GM10847 (cell line): ENCODE results near the gene LCE3B.

Source experiments
- POLR2A ChIP-seq: IDR thresholded peaks from 2 replicates; pipeline ENCODE4 v1.6.1; 2011; ENCODE audit not compliant: insufficient read length; ENCODE audit errors: extremely low read depth

LCE3B gene, protein sequence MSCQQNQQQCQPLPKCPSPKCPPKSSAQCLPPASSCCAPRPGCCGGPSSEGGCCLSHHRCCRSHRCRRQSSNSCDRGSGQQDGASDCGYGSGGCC

DNA sequence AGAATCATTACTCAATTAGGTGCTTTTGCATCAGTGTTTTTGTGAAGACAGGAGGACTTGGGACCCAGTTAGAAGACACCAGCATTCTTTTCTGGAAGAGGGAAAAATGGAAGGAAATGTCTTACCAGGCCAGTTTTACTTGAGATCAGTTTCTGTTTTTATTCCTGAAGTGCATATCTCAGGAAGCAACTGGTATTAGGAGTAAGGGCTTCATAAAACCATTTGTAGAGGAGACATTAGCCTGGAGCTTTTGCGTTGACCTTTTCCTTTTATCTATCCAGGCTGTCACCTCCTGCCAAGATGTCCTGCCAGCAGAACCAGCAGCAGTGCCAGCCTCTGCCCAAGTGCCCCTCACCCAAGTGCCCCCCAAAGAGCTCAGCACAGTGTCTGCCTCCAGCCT lies at the start of gene LCE3B:
Gene LCE3B, plus strand, starts transcription at position 301 of the 400 bp plus-strand sequence. Its CDS starts 0 bp downstream, at position 301.
- TF ChIP-seq POLR2A: no peak

DNA sequence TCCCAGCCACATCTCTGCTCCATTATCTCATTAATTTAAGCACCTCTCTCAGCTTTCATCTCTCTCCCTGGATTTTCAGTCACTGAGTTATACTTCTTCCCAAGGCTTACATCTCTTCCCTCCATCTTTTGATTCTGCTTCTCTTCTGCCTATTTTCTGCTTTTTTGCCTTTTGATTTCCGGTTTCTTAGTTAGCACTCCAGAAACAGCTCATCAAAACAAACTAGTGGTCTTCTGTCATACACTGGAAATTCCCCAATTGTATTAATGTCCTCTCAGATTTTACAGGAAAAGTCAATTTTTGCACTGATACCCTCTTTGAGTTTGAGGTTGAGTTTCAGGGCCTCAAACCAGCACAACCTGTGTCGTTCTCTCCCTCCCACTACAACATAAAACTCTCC lies 48.5 kb upstream of the LCE3B start:
- no peak for TF ChIP-seq POLR2A

DNA sequence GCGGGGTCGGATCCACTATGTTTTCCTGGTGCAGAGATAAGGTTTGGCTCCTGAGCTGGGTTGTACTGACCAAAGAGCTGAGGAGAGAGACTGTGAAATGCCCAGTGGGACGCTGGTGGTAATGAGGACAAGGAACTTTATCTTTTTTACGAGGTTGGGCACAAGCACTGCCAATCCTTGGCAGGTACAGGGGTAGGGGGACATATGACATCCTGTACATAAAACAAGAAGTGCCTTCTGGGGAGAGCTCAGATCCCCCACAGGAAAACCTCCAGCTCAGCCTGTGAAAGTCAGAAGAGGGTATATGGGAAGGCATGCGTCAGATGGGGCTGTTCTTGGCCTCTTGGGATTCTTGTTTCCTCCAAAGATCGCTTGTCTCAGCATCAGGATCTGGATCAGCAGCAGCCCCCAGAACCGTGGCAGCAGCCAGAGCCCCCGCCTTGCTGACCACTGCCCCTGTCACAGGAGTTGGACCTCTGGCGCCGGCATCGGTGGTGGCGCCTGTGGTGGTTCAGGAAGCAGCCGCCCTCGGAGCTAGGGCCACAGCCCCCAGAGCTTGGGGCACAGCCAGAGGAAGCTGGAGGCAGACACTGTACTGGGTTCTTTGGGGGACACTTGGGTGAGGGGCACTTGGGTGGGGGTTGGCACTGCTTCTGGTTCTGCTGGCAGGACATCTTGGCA lies 47.9 kb upstream of the LCE3B start:
- no peak for TF ChIP-seq POLR2A

DNA sequence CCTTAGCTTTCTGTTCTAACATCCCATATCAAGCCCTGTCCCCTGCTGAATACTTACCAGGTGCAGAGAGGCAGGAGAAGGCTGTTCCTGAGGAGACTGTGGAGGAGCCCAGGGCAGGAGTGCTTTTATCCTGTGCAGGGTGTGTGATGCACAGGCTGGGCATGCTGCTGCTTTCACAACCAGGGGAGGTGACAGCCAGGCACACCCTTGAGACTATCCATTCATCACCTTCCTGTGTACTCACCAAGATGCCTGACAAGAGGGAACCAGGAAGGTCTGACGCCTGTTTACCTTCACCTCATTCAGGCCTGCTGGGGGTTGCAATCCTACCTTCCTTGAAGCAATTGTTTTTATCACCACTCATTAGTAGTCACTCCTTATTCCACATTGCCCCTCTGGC lies 46.9 kb upstream of the LCE3B start, which contains the start of gene LCE3E:
Gene LCE3E, minus strand, starts transcription at position 100 of the 400 bp plus-strand sequence. CDS start 572 bp downstream, outside the sequence.
- no peak for TF ChIP-seq POLR2A

DNA sequence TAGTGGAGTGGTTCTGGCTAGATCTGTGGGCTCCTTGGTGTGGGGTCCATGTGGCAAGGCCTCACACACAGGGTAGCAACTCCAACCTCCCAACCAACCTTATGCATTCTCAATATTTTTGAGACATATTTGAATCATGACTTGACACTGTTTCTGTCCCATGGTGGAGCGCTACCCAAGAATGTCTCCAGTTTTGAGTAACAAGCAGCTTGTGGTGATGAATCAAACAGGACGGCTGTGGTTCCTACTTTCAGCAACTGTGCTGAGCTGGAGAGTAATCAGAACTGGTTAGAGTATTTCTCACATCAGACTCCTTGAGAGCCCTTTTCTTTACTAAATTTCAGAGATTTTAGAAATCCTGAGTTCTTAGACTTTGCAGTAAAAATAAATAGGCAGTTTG lies 36.4 kb upstream of the LCE3B start:
- TF ChIP-seq POLR2A: no peak

DNA sequence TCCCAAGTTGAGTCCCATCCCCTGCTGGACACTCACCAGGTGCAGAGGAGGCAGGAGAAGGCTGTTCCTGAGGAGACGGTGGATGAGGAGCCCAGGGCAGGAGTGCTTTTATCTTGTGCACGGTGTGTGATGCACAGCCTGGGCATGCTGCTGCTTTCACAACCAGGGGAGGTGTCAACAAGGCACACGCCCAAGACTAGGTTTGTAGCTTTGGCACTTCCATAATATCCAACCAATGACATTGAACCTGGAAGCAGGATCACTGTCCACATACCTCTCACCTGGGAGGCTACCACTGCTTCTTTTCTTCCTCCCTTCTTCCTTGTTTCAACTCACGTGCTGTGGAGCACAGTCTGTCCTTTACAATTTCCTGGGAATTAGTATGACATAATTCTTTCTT lies 33.2 kb upstream of the LCE3B start, which contains the start of gene LCE3D:
Gene LCE3D, minus strand, starts transcription at position 84 of the 400 bp plus-strand sequence. CDS start 580 bp downstream, outside the sequence.
- TF ChIP-seq POLR2A: no peak

DNA sequence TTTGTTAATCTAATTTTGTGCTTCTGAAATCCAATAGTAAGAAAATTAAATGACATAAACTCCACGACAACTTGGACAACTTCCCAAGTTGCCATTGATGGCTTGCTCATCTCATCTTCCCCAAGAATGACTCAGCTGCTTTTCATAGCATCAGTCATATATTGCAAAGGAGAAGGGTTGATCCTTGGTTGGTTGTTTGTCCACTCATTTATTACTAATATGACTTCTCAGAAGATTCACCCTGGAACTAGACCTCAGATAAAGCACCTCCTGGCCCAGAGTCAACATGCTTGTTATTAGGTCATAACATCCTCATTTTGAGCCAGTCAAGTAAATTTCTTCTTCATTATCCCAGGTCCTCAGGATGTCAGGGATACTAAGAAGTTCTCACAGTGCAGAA lies 31.0 kb upstream of the LCE3B start:
- no peak for TF ChIP-seq POLR2A

DNA sequence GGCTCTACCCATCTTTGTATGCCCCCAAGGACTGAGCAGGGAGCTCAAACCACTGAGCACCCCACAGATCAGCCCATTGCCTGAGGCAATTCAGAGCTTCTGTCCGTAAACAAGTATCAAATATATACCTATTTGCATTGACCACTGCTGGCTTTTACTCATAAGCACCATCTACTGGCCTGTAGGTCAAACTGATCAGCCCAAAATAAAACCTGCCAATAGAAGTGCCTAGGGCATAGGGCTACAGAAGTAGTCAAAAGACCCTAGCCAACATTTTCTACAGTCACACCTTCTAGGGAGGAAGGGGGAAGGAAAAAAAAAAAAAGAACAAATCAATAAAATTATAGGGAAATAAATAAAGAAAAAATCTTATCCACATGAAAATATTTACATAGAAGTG lies 28.0 kb upstream of the LCE3B start:
- TF ChIP-seq POLR2A: no peak

DNA sequence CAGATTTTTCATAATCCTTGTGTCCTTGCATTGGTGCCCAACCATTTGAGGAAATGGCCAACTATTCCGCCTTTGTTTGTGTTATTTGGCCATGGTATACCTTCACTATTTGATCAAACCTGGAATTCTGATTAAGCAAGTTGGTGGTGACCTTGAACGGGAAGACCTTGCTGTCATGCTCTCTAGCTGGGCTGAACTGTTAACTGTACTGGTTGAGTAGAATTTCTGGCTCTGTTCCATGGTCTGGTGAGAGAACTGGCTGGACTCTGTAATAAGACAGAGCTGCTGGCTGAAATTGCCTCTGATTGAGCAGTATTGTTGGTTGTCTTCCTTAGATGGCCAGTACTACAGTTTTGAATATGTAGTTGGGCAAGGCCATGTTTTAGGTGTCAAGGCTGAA lies 16.6 kb upstream of the LCE3B start:
- no peak for TF ChIP-seq POLR2A

DNA sequence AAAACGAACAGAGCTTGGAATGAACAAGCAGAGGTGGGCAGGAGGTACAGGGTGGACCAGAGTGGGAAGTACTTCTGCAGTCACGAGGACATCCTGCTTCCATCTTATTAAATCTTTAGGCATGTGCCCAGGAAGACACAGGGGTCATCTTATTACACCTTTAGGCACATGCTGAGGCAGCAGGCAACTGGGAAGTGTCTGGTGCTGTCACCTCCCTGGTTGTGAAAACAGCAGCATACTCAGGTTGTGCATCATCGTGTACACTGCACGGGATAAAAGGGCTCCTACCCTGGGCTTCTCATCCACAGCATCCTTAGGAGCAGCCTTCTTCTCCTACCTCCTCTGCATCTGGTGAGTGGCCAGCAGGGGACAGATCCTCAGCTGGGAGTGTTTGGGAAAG lies 13.7 kb upstream of the LCE3B start, which contains the start of gene LCE3C:
Gene LCE3C, plus strand, starts transcription at position 301 of the 400 bp plus-strand sequence. CDS start 498 bp downstream, outside the sequence.
- TF ChIP-seq POLR2A: no peak

DNA sequence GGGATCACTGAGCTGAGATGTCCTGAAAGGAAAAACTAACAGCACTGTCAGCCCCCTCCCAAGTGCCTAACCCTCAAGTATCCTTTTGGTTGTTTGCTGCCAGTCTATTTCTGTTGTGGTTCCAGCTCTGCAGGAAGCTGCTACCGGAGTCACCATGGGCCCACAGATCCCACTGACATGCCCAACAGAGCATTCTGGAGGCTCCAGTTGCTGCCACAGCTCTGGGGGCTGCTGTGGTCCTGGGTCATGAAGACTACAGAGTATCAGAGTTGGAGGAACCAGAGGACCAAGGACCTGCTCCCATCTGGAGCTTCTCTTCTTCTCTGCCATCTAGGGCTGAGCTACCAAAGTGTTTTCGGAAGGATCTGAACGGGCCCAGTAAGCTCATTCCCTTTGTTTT lies 8.4 kb downstream of the LCE3B start:
- TF ChIP-seq POLR2A: no peak

DNA sequence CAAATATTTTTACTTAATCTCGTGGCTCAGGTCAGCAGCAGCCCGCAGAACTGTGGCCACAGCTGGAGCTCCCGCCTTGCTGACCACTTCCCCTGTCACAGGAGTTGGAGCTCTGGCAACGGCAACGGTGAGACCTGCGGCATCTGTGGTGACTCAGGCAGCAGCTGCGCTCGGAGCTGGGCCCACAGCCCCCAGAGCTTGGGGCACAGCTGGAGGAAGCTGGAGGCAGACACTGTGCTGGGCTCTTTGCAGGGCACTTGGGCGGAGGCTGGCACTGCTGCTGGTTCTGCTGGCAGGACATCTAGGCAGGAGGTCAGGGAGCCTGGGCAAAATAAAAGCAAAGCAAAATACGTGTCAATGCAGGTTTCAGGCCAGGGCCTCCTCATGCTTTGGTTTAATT lies 9.2 kb downstream of the LCE3B start, which contains the start of gene LCE3A:
Gene LCE3A, minus strand, starts transcription at position 301 of the 400 bp plus-strand sequence. Its CDS starts 0 bp downstream, at position 301.
- no peak for TF ChIP-seq POLR2A

DNA sequence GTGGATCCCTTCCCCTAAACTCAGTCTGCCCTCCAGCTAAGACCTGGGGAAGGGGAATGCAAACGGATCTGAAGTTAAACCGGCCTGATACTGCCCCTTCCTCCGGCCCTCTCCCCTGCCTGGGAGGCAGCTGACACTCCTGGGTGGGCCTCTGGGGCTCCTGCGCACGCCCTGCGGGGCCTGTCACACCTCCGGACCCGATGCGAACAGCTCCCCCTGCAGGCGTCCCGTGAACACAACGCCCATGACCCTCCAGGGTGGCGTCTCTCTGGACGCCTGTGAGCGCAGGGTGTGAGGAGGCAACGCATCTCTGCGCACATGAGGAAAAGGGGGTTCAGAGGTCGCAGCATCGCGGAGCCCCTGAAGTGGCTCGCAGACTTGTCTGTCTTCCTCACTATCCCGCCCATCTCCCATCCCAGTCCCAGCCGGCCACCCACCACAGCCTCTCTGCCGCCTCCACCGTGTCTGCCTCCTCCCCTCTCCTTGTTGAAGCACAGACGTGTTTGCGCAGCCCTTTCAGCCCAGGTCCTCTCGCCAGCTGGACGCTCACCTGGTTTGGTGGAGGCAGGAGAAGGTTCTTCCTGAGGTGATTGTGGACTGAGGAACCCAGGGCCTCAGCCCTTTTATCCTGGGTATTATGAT lies 9.7 kb downstream of the LCE3B start:
- TF ChIP-seq POLR2A: no peak

DNA sequence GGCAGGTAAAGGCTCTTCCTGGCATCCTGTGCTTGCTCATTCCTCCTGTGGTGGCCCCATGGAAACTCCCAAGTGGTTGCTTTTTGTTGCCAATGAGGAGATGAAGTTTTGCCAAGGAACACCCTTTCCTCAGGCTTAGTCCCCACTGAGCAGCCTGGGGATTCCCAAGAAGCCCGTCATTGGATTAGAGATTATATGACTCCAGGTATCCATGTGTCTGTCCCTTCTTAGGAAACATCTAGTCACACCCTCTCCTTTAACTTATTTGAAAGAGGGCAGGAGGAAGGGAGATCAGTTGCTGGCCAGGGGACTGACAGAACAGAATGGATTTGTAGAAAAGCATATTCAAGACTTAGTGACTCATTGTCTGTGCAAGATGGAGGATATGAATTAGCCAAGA lies 13.1 kb downstream of the LCE3B start:
- no peak for TF ChIP-seq POLR2A

DNA sequence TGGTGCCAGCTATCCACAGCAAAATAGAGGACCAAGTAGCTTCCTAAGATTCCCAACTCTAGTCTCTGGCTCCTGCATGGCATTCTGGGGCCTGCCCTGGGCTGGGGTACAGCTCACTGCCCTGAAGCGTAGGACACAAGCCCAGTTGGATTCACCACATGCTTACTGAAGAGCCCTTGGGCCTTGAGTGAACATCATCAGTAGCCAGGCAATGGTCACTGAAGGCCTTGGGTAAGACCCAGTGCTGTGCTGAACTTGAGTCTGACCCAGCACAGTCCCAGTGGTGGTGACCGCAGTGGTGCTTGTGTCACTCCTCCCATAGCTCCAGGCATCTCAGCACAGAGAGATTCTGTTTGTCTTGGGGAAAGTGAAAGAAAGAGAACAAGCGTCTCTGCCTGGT lies 17.0 kb downstream of the LCE3B start:
- TF ChIP-seq POLR2A: no peak

DNA sequence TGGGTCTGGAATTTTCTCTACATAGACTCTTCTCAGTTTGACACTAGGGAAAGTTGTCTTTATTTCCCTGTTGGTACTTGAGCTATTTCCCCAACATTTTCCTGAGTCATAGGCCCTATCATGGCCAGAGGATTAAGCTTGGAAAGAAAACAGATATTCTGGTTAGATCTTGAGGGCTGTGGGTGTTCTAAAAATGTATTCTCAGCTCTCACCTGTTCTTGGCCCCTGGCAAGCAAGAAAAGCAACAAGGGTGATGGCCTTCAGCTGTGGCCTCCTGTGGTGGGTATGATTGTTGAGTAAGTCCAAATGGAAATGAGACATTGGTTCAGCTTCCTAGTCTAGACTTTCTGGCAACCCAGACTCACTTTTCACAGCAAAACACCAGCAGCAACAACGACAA lies 26.7 kb downstream of the LCE3B start:
- no peak for TF ChIP-seq POLR2A

DNA sequence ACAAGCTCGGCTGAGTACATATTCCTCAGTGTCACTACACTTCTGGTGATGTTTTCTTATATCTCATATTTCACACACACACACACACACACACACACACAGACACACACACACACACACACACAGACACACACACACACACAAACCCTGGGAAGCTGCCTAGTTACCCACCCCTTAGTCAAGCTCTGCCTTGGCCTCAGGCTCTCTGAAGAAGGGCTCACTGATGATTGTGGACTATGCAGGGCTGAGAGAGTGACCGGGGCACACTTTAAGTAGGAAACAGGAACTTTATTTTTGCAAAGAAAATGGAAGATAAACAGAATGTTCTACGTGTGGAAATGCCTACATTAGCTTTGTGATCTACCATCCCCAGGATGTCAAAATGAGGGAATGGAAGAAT lies 30.3 kb downstream of the LCE3B start:
- TF ChIP-seq POLR2A: no peak

DNA sequence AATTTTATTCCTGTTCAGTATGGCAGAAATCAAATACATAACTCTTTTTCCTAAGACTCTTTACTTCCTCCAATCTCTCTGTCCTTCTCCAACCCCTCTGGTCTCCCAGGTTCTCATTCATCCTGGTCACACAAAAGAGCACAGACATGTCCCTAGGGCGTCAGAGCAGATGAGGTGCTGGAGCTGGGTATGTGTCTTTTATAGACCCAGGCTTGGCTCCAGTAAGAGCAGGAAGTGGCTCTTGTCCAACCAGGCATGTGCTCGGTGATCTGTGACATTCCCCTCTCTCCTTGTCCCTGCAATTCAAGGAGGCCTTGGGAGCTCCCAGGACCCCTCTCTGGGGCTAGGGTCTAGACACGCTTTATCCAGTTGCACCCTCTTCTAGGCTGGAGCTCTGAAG lies 31.5 kb downstream of the LCE3B start:
- no peak for TF ChIP-seq POLR2A
